Mononuclear cell (primary cell): ENCODE results near the gene GPR37L1. TPM values are rescaled to one million over a fixed set of nuclear protein-coding genes. Genes with fewer than 3 reads are reported as not detected.

Experiments
- H3K27me3 ChIP-seq: 2 replicates; pipeline ENCODE4 v1.6.0; 2011; ENCODE audit warnings: low read length, control low read depth; ENCODE audit not compliant: insufficient read depth
- H3K4me1 ChIP-seq: 2 replicates; pipeline ENCODE4 v1.5.1; 2011; ENCODE audit warnings: mild to moderate bottlenecking, low read length, control low read depth; ENCODE audit not compliant: insufficient read depth
- H3K4me3 ChIP-seq: 2 replicates; pipeline ENCODE4 v1.5.1; 2011; ENCODE audit warnings: mild to moderate bottlenecking, low read length, moderate library complexity
- H3K9me3 ChIP-seq: 2 replicates; pipeline ENCODE4 v1.5.1; 2011; ENCODE audit warnings: low read depth, mild to moderate bottlenecking, control low read depth, low read length
- total RNA-seq: library from RNA; depleted of rRNA; stranded (reverse); fragments of >200 nt; gene quantifications from one replicate; pipeline ENCODE4 v1.2.3, GENCODE V29; 2012

Gene GPR37L1
- total RNA-seq, 1 donor = not detected

DNA sequence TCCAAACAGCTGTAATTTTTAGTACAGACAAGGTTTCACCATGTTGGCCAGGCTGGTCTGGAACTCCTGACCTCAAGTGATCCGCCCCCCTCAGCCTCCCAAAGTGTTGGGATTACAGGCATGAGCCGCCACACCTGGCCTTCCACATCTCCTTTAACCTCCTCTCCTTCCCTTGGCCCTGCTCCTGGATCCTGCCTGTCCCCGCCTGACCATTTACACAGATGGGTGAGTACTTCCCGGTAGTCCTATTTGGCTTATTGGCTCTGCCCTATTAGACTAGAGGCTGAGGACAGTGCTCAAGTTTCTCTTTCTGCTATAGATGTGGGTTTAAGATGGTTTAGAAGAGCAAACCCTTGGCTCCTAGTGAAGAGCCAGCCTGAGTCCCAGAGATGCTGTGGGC is 30.6 kb downstream of the GPR37L1 start:
- Histone ChIP-seq H3K27me3 (no peaks in the 10 kb centered on the region), H3K9me3 (no peaks in the 10 kb centered on the region), H3K4me3 (no peak overlapping the region), H3K4me1 (peaks cover 37% of the 10 kb centered on the region)

DNA sequence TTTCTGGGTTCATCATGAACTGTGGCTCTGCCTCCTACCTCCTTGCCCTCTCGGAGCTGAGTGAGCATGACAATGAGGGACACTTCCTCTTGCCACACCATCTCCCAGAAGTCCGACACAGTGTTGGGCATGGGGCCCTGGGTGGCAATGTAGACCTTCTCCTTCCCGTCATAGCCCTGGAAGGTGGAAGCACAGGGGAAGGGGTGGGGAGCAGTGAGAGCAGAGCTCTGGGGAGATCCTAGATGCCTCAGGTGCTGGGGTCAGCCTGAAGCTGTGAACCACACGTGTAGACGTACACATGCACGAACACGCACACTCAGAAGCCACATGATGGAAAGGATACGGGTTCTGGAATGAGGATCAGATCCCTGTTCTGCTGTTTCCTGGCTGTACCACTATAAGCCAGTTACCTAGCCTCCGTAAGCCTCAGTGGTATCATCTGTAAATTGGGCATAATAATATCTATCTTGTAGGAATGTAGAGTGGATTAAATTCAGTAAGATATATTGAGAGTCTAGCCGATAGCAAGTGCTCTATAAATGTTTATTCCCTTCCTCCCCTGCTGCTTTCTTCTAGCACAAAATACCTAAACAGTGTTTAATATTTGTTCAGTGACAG is 31.5 kb downstream of the GPR37L1 start:
- Histone ChIP-seq H3K4me1 (peaks cover 47% of the 10 kb centered on the region), H3K27me3 (no peaks in the 10 kb centered on the region), H3K4me3 (no peak overlapping the region), H3K9me3 (no peaks in the 10 kb centered on the region)

DNA sequence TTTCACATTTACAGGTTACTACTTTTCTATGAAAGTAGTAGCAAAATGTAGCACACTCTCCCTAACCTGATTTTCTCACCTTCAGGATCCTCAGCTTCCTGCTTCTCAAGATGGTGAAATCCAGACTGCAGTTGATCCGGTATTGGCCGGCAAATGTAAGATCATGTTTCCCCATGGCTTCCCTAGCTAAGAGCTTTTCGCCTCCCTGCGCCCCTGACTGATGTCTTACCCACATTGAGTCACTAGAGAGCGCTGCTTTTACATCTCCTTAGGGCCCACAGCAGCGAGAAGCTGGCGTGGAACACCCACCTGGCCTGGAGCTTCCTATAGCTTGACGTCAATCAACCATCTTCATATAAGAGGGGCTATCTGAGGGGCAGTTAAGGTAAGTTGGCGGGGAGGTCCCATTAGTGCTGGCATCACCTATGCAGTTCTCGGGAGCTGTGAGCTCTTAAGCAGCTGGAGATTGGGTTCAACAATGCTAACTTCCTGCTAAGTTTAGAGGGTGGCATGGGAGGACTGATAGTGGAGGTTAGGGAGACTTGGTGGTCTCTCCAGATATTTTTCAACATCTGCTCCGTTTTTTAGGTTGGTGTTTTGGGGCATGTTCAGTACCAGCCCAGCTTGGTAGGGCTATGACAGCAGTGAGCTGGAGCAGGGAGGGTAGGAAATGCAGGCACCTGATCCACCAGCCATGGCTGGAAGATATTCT is 32.2 kb downstream of the GPR37L1 start:
- H3K27me3 ChIP-seq = no peaks in the 10 kb centered on the region
- no peaks in the 10 kb centered on the region for H3K9me3 ChIP-seq
- H3K4me1 ChIP-seq = peaks cover 53% of the 10 kb centered on the region
- no peak overlapping the region for H3K4me3 ChIP-seq

DNA sequence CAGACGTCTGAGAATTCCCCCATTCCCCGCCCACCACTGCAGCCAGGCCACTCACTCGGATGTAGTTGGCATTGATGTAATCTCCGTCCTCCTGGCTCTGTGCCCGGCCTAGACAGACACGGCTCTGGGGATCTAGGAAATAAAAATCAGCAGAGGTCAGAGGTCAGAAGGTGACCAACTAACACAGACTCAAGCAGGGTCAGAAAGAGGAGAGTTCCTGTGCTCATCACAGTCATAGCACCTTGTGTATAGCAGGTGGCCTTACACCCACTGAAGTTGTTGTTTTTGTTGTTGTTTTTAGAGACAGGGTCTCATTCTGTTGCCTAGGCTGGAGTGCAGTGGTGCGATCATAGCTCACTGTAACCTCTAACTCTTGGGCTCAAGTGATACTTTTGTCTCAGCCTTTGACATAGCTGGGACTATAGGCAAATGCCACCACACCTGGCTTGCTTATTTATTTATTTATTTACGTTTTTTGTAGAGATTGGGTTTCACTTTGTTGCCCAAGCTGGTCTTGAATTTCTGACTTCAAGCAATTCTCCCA is 32.8 kb downstream of the GPR37L1 start:
- H3K4me3 ChIP-seq = no peak overlapping the region
- H3K9me3 ChIP-seq = no peaks in the 10 kb centered on the region
- H3K4me1 ChIP-seq = peaks cover 60% of the 10 kb centered on the region
- H3K27me3 ChIP-seq = no peaks in the 10 kb centered on the region

DNA sequence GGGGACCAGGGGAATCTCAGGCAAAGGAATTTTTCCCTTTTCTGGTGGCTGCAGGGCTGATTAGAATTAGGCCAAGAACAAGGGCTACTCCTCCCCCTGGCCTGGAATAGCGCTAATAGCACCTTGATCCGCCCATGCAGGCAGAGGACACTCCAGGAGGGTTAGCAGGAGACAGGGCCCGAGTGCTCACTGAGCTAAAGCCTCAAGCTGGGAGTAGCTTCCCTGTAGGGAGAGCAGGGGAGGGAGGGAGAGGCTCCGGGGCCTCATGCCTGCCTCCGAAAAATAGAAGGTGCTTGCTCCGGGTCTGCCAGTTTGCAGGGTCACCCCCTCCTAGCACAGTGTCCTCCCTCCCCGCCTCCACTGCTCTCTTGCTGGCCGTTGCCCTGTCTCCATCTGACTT is 33.9 kb downstream of the GPR37L1 start:
- H3K4me1 ChIP-seq = peaks cover 70% of the 10 kb centered on the region
- no peaks in the 10 kb centered on the region for H3K9me3 ChIP-seq

DNA sequence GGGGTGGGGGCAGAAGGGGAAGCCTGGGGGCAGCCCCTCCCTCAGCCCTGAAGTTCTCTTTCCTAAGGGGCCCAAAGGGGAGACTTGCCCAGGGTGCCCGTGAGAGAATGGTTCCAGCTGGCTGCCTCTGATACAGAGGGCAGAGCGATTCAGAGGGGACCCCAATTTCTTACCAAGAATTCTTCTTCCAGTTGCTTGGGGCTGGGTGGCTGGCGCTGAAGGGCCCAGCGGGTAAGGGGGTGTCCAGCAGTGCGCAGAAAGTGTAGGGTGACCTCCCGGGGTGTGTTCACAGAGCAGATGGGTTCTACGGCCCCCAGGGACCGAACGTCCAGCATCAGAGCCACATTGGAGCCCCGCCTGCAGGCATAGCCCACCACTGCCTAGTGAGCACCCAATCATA is 35.2 kb downstream of the GPR37L1 start:
- no peak overlapping the region for H3K4me3 ChIP-seq
- H3K9me3 ChIP-seq = no peaks in the 10 kb centered on the region
- H3K4me1 ChIP-seq = peaks cover 84% of the 10 kb centered on the region
- no peaks in the 10 kb centered on the region for H3K27me3 ChIP-seq

More for the DNA sequence above, 33.9 kb downstream of the GPR37L1 start:
- H3K27me3 ChIP-seq = no peaks in the 10 kb centered on the region
- H3K4me3 ChIP-seq = no peak overlapping the region

DNA sequence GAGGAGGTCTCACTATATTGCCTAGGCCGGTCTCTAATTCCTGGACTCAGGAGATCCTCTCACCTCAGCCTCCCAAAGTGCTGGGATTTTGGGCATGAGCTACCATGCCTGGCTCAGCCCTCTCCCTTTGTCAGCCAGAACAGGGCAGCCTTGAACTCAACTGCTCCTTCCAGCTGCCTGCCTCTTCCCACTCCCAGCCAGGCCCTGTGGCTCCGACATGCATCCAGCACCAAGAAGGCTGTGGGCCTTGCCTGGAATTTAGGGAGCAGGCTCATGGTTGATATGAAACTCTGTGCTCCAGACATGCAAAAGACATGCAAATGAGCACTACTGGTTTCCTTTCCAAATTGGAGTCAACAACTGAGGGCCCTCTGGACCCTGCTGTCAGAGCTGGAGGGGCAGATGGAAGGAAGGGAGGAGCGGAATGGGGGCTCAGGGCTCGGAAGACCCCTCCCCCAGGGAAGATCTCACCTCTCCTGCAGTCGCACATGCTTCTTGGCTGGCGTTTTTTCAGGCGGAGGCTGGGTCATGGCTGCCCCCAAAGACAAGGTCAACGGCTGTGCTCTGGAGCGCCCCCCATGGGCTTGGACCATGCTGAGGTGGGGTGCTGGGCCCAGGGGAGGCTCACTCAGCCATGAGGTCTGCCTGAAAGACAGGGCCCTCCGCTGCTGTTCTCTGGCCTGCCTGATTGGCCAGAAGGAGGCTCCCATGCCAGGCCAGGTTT is 36.3 kb downstream of the GPR37L1 start:
- Histone ChIP-seq H3K4me3 (peak overlapping the region; percentile 59), H3K27me3 (no peaks in the 10 kb centered on the region), H3K9me3 (no peaks in the 10 kb centered on the region), H3K4me1 (peaks cover 94% of the 10 kb centered on the region)

DNA sequence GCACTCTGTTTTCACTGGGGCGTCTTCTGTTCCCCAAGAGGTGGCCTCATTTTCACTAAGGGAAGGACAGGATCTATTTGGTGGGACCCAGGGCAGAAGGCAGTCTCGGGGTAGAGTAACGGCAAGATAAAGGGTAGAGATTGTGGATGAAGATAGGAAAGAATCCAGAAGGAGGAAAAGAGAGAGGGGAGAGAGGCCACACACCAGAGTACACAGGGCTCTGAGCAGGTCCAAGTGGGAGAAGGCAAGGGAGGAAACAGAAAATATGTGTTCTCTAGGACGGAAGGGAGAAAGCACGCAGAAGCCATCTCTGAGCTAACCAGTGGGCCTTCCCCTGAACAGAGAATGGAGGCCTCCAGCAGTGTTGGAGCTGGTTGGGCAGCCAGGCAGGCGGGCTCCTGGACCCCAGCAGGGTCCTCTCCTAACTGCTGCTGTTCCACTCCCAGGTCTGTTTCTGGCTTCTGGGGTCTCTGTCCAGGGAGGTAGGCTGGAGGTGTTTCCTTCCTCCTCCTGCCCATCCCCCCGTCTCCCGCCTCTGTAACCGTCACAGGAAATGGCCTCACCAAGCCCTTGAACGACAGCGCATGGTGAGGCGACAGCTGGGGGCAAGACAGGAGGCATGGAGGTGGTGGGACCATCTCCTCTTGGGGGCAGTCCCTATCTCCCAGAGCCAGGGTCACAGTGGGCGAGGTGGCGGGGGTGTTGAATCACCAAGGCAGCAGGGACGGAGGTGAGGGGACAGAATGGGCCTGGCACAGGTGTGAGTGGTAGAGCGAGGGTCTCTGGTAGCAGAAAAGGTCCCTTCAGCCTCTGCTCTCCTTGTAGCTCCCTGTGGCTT is 37.0 kb downstream of the GPR37L1 start:
- no peaks in the 10 kb centered on the region for H3K9me3 ChIP-seq
- peaks cover 99% of the 10 kb centered on the region for H3K4me1 ChIP-seq
- no peaks in the 10 kb centered on the region for H3K27me3 ChIP-seq
- H3K4me3 ChIP-seq = peak overlapping the region; percentile 59

DNA sequence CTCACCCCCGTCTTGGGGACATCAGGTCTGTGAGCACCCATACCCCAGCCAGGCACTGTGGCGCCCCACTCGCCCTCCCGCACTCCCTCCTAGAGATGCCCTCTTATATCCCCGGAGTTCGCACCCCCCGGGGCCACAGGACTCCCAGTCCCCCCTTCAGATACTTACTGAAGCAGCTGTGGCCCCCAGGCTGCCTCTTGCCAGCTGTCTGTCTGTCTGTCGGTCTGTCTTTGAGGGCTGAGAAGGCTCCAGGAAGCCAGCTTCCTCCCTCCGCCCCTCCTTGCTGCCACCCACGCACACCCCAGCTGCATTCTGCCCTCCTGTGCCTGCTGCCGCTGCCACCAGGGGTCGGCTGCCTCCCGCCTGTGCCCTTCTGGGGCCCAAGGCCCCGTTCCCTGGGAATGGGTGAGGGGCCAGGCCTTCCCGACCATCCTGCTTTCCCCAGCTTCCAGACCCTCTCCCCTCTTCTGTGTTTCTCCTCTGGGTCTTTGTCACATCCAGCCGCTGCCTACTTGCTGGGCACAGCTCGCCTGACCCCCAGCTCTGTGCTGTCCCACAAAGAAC is 37.7 kb downstream of the GPR37L1 start, which contains the start of gene PTPN7:
TSS of gene PTPN7 (minus strand) at position 226 of the 564 bp plus-strand sequence. CDS start 1,200 bp downstream, outside the sequence.
- H3K4me3 ChIP-seq = peak within 1 kb of the TSS; percentile 59
- H3K27me3 ChIP-seq = no peaks in the 10 kb centered on the region
- H3K4me1 ChIP-seq = peaks cover 99% of the 10 kb centered on the region
- no peaks in the 10 kb centered on the region for H3K9me3 ChIP-seq

DNA sequence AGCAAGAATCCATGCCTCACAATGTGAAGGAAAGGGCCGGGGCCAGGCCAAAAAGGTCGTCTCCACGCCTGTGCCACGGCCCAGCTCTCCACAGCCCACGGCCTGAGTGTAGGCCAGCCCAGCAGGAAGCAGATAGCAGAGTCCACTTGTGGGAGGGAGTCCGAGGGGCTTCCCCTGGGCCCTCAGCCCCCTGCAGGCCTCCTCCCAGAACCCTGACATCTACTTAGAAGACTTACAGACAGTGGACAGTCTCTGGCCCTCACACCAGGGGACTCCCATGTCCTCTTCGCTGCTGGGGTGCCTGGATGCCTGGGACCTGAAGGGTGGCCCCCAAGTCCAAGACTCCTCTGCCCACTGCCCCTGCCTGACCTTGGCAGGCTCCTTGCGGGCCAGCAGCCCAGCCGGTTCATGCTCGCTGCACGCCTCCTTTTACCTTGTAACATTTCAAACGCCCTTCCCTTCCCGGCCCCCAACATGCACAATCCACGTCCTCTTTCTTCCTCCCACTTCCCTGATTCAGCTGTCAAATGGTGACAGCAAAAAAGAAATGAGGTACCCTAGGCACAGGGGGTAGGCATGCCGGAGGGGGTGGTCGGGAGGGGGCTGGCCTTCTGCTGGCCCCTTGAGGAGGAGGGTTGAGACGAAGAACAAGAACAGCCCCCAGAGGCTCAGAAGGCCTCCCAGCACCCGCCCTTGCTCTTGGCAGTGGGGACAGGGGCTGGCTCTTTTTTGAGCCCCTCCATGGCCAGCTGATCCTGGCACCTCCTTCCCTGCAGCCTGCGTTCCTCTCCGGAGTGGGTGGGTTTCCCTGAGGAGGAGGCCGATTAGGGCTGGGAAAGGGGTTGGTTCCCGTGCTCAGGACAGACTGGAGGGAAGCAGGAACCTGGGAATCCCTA is 38.7 kb downstream of the GPR37L1 start:
- Histone ChIP-seq H3K27me3 (no peaks in the 10 kb centered on the region), H3K4me1 (peaks cover 99% of the 10 kb centered on the region), H3K9me3 (no peaks in the 10 kb centered on the region), H3K4me3 (peak overlapping the region; percentile 59)

DNA sequence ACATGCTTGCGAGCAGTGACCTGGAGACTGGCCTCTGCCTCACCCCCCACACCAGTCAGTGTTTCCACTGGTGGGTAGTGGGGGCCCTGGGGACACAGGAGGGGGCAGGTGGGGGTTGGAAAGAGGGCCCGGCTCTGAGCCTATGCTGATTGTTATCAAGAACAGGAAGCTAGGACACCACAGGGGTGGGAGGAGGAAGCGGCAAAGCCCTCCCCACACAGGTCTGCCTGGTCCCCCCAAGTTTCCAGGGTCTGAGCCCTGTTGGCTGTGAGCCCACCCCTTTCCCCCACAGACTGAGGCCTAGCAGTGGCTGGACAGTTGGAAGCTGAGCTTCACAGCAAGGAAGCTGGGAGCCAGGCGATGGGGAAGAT is 39.3 kb downstream of the GPR37L1 start:
- Histone ChIP-seq H3K9me3 (no peaks in the 10 kb centered on the region), H3K4me1 (peaks cover 94% of the 10 kb centered on the region), H3K4me3 (no peak overlapping the region), H3K27me3 (no peaks in the 10 kb centered on the region)

DNA sequence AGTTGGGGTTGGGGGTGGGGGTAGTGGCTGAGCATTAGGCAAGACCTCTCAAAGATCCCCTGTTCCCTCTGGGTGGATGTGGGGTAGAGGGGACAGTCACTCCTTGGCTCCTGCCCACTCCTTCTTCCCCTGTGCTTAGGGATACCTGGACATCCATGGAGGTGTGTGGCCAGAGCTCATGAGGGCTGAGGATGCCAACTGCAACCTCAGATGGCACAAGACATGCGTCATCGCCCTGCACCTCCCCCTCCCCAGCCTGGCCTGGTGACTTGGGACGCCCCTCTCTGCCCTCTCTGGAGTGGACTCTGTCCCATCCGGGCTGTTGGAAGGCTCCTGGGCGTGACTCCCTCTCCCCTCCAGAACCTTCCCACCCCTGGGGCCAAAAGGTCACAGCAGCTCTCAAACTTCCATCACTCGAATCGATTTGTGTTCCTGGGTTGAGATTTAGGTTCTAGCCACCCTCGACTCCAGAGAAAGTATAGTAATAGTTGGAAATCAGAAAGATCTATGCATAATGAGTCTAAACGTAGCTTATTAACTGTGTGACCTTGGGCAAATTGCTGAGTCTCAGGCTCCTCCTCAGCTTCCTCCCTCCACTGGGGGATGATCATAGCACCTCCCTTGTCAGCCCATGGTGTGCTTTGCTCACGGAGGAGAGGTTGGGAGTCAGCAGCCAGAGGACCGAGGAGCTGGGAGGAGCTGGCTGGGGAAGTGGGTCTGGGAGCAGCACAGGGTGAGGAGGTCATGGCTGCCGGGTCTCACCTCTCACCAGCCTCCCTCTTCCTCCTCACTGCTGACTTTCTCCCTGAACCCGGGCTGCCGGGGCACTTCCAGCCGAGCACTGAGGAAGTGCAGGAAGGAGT is 39.9 kb downstream of the GPR37L1 start:
- no peak overlapping the region for H3K4me3 ChIP-seq
- no peaks in the 10 kb centered on the region for H3K9me3 ChIP-seq
- H3K4me1 ChIP-seq = peaks cover 87% of the 10 kb centered on the region
- no peaks in the 10 kb centered on the region for H3K27me3 ChIP-seq
